Measurements from ENCODE around the gene BMP8A.
A peak's percentile ranks its signal among the peaks of the same experiment; 100 is the strongest.

Gene BMP8A

GRCh38 chr1:39531526-39531925 is 40.1 kb downstream of the BMP8A start:
- Histone ChIP-seq H3F3A (ENCODE audit: insufficient read depth, low read length) (peaks cover 10% of the 10 kb centered on the region), H3K27ac (ENCODE audit: low read length) (no peak overlapping the region), H3K79me2 (ENCODE audit: low read length) (peaks cover 52% of the 10 kb centered on the region), H3K4me2 (ENCODE audit: low read depth, low read length) (no peak overlapping the region), H3K4me3 (ENCODE audit: low read length) (no peak overlapping the region), H3K9me2 (replicated peaks; ENCODE audit: insufficient read depth, low read length) (no peaks in the 10 kb centered on the region), H3K9me3 (replicated peaks; ENCODE audit: insufficient read depth, low read length) (no peaks in the 10 kb centered on the region), H4K20me1 (ENCODE audit: insufficient read depth, low read length) (no peaks in the 10 kb centered on the region), H3K27me3 (replicated peaks; ENCODE audit: insufficient read depth, low read length) (no peaks in the 10 kb centered on the region), H3K9ac (ENCODE audit: low read length) (no peak overlapping the region), H3K4me1 (ENCODE audit: low read length) (peaks cover 15% of the 10 kb centered on the region), H3K36me3 (replicated peaks; ENCODE audit: insufficient read depth, low read length) (peaks cover 6% of the 10 kb centered on the region; the same call in 1 of the 2 replicates), H2AFZ (ENCODE audit: low read length) (no peak overlapping the region)
- no peak for DNase-seq
- TF ChIP-seq EZH2phosphoT487 (IDR thresholded peaks at IDR 0.05; ENCODE audit: low read length) (no peak), CTCF (IDR thresholded peaks at IDR 0.05; ENCODE audit: low read length) (no peak), EZH2 (optimal IDR thresholded peaks at IDR 0.05; ENCODE audit: low read depth, low read length) (no peak)

- H3F3A ChIP-seq (ENCODE audit: insufficient read depth, low read length): no peaks in the 10 kb centered on the region
- no peaks in the 10 kb centered on the region for H3K4me1 ChIP-seq (ENCODE audit: low read length)
- H3K9me2 ChIP-seq (replicated peaks; ENCODE audit: insufficient read depth, low read length): no peaks in the 10 kb centered on the region
- H3K36me3 ChIP-seq (replicated peaks; ENCODE audit: insufficient read depth, low read length): peaks cover 3% of the 10 kb centered on the region; the same call in 1 of the 2 replicates
- TF ChIP-seq EZH2 (optimal IDR thresholded peaks at IDR 0.05; ENCODE audit: low read depth, low read length) (no peak), EZH2phosphoT487 (IDR thresholded peaks at IDR 0.05; ENCODE audit: low read length) (no peak), CTCF (IDR thresholded peaks at IDR 0.05; ENCODE audit: low read length) (no peak)
- peaks cover 56% of the 10 kb centered on the region for H3K79me2 ChIP-seq (ENCODE audit: low read length)
- no peak overlapping the region for H3K27ac ChIP-seq (ENCODE audit: low read length)
- no peak for DNase-seq
- H4K20me1 ChIP-seq (ENCODE audit: insufficient read depth, low read length): no peaks in the 10 kb centered on the region
- no peak overlapping the region for H2AFZ ChIP-seq (ENCODE audit: low read length)
- H3K4me3 ChIP-seq (ENCODE audit: low read length): no peak overlapping the region
- H3K27me3 ChIP-seq (replicated peaks; ENCODE audit: insufficient read depth, low read length): no peaks in the 10 kb centered on the region
- no peaks in the 10 kb centered on the region for H3K9me3 ChIP-seq (replicated peaks; ENCODE audit: insufficient read depth, low read length)
- H3K9ac ChIP-seq (ENCODE audit: low read length): no peak overlapping the region
- no peak overlapping the region for H3K4me2 ChIP-seq (ENCODE audit: low read depth, low read length)
Observed at GRCh38 chr1:39533442-39533841, 42.0 kb downstream of the BMP8A start.

GRCh38 chr1:39538531-39539251 is 47.3 kb downstream of the BMP8A start:
- no peaks in the 10 kb centered on the region for H3K9me2 ChIP-seq (replicated peaks; ENCODE audit: insufficient read depth, low read length)
- peaks cover 12% of the 10 kb centered on the region for H3F3A ChIP-seq (ENCODE audit: insufficient read depth, low read length)
- H3K4me1 ChIP-seq (ENCODE audit: low read length): peaks cover 5% of the 10 kb centered on the region; the same call in 1 of the 2 replicates
- H2AFZ ChIP-seq (ENCODE audit: low read length): peak overlapping the region; percentile 22; the same call in 1 of the 2 replicates
- H3K4me3 ChIP-seq (ENCODE audit: low read length): no peak overlapping the region
- H3K36me3 ChIP-seq (replicated peaks; ENCODE audit: insufficient read depth, low read length): no peaks in the 10 kb centered on the region
- no peak overlapping the region for H3K27ac ChIP-seq (ENCODE audit: low read length)
- H3K9ac ChIP-seq (ENCODE audit: low read length): no peak overlapping the region
- 0 out of 2 replicates have a peak overlapping the region, but pooled peaks have one; percentile 2 for H3K4me2 ChIP-seq (ENCODE audit: low read depth, low read length)
- no peak for DNase-seq
- H4K20me1 ChIP-seq (ENCODE audit: insufficient read depth, low read length): no peaks in the 10 kb centered on the region
- H3K9me3 ChIP-seq (replicated peaks; ENCODE audit: insufficient read depth, low read length): no peaks in the 10 kb centered on the region
- peaks cover 37% of the 10 kb centered on the region for H3K79me2 ChIP-seq (ENCODE audit: low read length)
- H3K27me3 ChIP-seq (replicated peaks; ENCODE audit: insufficient read depth, low read length): no peaks in the 10 kb centered on the region
- no peak for TF ChIP-seq CTCF (IDR thresholded peaks at IDR 0.05; ENCODE audit: low read length)
- no peak for TF ChIP-seq EZH2phosphoT487 (IDR thresholded peaks at IDR 0.05; ENCODE audit: low read length)
- no peak for TF ChIP-seq EZH2 (optimal IDR thresholded peaks at IDR 0.05; ENCODE audit: low read depth, low read length)
